RKO (cell line): ENCODE measurements around the gene RNF182.
"Not testable (repeated sequence)": the region's sequence is repeated elsewhere in the genome, so short reads cannot be mapped to it uniquely, and the experiment has no call there.

Experiments
- DNase-seq: peaks from one replicate; pipeline ENCODE4 v3.0.0-alpha.2; 2016; ENCODE audit warnings: low spot score

Gene RNF182

GRCh38 chr6:13971303-13971702 lies 46.6 kb downstream of the RNF182 start:
- no peak for DNase-seq

DNA sequence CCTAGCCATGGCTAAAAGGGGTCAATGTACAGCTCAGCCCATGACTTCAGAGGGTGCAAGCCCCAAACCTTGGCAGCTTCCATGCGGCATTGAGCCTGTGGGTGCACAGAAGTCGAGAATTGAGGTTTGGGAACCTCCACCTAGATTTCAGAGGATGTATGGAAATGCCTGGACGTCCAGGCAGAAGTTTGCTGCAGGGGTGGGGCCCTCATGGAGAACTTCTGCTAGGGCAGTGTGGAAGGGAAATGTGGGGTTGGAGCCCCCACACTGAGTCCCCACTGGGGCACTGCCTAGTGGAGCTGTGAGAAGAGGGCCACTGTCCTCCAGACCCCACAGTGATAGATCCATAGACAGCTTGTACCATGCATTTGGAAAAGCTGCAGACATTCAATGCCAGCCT lies 47.9 kb downstream of the RNF182 start:
- DNase-seq: not testable (repeated sequence)

- not testable (repeated sequence) for DNase-seq
These were observed 48.7 kb downstream of the RNF182 start for GRCh38 chr6:13973422-13973821.

DNA sequence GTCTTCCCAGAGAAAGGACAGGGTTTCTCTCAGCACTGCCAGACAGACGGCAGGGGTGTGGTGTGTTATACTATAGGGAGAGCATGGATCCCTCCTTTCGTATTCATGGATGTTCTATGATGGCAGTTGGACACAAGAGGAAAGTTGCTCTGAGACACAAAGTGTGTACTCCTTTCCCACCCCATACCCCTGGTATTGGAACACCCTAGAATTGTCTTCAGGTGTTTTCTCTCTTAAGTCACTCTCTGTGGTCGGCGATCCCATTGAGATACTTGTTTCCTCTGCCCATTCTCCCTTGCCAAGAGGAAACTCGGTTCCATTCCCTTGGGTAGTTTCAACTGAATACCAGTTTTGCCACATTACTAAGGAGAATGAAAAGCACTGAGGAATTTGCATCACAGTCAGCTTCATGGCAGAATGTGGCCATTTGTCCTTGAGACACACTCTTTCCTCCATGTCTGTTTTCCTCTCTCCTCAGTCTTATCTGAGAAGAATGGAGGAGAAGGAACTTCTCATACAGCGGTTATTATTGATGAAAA lies 53.4 kb downstream of the RNF182 start:
- no peak for DNase-seq

GRCh38 chr6:13978787-13979186 lies 54.0 kb downstream of the RNF182 start:
- no peak for DNase-seq

DNA sequence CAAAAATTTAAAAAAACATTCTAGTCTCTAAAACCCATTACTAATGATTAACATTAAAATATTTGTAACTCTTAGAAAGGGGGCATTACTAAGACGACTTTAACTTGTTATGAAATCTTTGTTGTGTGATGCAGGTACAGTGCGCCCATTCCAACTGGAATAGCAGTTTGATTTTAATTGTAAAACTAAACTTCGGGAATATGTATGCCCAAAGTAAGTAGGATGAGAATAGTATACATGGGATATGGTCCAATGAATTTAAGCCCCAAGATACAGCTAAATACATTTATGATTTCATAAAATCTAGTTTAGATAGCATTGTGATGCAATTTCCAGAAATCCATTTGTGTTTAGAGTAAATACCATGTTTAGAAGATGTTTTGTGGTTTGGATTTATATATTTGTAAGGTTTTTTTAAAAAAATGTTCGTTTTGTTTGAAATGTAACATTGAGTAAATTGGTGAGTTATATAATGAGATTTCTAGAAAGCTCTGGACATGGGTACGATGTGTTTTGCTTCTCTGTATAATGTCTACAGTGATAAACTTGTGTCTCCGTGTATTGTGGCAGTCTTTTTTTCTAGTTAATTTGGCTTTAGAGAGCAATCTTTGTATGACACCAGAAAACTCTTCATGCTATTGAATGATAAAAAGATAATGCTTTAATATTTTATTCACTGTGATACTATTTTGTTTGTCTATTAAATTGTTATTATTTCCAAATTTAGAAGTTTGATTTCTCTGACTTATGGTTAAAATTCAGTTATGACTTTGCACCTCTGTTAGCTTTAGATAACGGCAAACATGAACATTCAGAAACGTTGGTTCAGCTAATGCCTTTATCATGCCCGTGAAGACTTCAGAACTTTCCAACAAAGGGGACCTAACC lies 54.8 kb downstream of the RNF182 start:
- no peak for DNase-seq

DNA sequence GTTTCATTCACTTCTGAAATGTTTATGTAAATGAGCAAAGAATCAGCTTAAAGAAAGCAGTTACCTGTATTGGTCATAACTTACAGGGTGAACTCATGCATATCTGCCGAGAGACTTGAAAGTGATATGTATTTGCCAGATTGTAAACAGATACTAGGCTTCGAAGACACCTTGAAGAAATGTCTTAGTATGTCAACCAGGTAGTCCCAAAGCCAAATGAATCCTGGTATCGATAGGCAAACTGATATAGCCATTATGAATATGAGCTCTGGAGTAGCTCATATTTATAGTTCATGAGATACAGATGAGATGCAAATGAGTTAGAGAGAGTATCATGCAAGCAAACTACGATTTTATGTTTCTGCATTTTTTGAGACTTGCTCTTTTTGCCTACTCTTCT lies 55.8 kb downstream of the RNF182 start:
- DNase-seq: no peak

GRCh38 chr6:13985663-13986325 lies 61.0 kb downstream of the RNF182 start:
- no peak for DNase-seq

DNA sequence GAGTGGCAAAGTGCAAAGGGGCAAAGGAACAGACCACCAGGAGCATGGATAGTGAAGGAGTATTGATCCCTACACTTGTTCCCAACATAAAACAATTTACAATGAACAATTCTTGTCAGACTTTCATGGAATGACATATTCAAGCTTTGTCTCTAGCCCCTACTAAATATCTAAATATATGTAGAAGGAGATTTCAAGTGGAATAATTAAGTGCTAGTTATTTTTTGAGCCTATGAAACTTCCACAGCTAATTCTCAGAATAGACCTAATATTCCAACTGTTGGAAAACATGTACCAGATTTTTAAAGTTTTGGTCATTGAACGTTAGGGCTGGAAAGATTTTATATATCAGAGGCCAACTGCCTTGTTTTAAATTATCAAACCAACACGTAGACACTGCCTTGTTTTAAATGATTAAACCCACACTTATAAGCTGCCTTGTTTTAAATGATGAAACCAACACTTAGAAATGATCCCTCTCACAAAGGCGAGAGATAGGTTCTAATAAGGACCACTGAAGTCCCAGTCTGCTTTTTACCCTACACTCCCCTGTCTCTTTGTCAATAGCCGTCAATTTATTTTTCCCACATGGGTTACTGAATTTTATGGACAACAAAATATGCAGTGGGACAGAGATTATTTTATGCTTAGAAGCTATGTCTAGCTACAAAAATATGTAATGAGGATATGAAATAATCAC lies 62.1 kb downstream of the RNF182 start:
- DNase-seq: no peak

GRCh38 chr6:13987400-13987865 lies 62.7 kb downstream of the RNF182 start:
- no peak for DNase-seq

GRCh38 chr6:13988049-13988738 lies 63.4 kb downstream of the RNF182 start:
- DNase-seq: no peak

- no peak for DNase-seq
These were observed 64.2 kb downstream of the RNF182 start for GRCh38 chr6:13988908-13989307.

DNA sequence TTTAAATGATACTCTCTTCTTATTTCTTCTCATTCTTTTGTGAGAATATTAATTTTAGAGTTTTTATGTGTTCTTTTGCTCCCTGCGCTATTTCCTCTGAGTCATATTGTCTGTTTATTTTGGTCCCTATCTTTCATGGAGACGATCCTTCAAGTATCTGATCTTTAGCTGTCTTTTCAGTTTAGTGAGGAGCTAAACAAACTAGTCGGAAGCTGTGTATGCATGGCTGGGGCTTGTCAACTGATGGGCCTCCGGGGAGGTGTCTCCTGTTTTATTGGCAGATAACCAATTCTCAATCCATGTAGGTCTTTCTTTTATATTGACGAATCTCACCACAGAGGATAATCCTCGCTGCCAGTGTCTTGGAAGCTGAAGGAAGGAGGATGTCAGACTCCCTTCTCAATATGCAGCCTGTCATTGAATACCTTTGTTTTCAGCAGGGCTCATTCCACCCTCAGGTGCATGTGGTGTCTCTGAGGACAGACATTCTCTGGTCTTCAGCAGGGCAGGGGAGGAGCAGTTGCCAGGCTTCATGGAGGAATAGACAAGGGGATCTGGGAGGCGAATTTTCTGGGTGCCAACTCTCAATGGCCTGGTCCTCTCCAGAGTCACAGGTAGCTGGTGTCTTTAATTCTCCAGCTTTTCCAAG lies 64.9 kb downstream of the RNF182 start:
- DNase-seq: no peak

GRCh38 chr6:13990796-13991195 lies 66.0 kb downstream of the RNF182 start:
- DNase-seq: no peak

- no peak for DNase-seq
These were observed 66.6 kb downstream of the RNF182 start for GRCh38 chr6:13991393-13991792.

GRCh38 chr6:13992417-13993055 lies 67.8 kb downstream of the RNF182 start:
- peak; percentile 80 for DNase-seq

DNA sequence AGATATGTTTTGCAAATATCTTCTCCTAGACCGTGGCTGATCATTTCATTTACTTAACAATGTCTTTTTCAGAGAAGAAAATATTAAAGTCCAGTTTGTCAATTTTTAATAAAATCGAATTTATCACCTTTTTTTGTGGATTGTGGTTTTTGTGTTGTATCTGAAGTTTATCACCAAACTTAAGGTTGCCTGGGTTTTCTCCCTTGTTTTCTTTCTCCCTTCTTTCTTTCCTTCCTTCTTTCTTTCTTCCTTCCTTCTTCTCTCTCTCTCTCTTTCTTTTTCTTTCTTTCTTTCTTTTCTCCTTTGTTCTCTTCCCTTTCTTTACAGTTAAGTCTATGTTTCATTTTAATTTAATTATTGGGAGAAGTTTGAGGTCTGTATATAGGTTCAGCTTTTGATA lies 68.7 kb downstream of the RNF182 start:
- DNase-seq: no peak

DNA sequence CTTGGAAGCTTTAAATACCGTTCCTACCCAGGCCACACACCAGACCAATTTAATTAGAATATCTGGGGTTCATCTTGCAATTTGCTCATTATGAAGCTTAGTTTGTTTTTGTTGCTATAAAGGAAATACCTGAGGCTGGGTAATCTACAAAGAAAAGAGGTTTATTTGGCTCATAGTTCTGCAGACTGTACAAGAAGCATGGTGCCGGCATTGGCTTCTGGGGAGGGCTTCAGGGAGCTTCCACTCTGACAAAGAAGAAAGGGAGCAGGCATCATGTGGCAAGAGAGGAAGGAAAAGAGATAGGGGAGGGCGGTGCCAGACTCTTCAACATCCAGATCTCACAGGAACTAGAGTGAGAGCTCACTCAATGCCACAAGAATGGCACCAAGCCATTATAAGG lies 73.6 kb downstream of the RNF182 start:
- no peak for DNase-seq

- no peak for DNase-seq
These were observed 76.1 kb downstream of the RNF182 start for GRCh38 chr6:14000901-14001300.

GRCh38 chr6:14001329-14002012 lies 76.7 kb downstream of the RNF182 start:
- DNase-seq: peak; percentile 88
